ENCODE results near the gene SRC. TPM values are rescaled to one million over a fixed set of nuclear protein-coding genes. Genes with fewer than 3 reads are reported as not detected.

SRC gene
- total and polyA plus RNA-seq, 2 experiments from 2014 or later = 8.0 to 25.9 TPM

GRCh38 chr20:37305079-37305478 lies 40.9 kb upstream of the SRC start (continued):
- TF ChIP-seq ETS1 (IDR thresholded peaks at IDR 0.05) = no peak

GRCh38 chr20:37305839-37306238 lies 40.1 kb upstream of the SRC start:
- Mint-ChIP-seq H3K9me3 (no peaks in the 10 kb centered on the region), H3K4me3 (no peak overlapping the region), H3K27ac (no peak overlapping the region), H3K4me1 (peaks cover 8% of the 10 kb centered on the region), H3K36me3 (ENCODE audit: low read depth) (peaks cover 34% of the 10 kb centered on the region), H3K27me3 (ENCODE audit: insufficient read depth, low read depth, poor library complexity) (peaks cover 7% of the 10 kb centered on the region)
- no peaks in the 10 kb centered on the region for H3K9me2 ChIP-seq (ENCODE audit: insufficient read depth)
- H3K4me2 ChIP-seq = no peak overlapping the region
- H4K20me1 ChIP-seq (replicated peaks; ENCODE audit: insufficient read depth) = peaks cover 7% of the 10 kb centered on the region
- 0 out of 2 replicates have a peak, but pooled peaks cover 4% of the 10 kb centered on the region for H3K79me2 ChIP-seq (replicated peaks; ENCODE audit: insufficient read depth)
- no peak overlapping the region for H3K4me3 ChIP-seq
- ATAC-seq (peak; percentile 51; the same call in 2 of the 3 replicates), DNase-seq (ENCODE audit: low spot score) (no peak)
- no peaks in the 10 kb centered on the region for H3K27me3 ChIP-seq (ENCODE audit: insufficient read depth)
- peaks cover 9% of the 10 kb centered on the region; the same call in 1 of the 2 replicates for H3K4me1 ChIP-seq (ENCODE audit: insufficient read depth)
- no peaks in the 10 kb centered on the region for H3F3A ChIP-seq (replicated peaks; ENCODE audit: low read depth)
- H3K36me3 ChIP-seq (ENCODE audit: insufficient read depth) = no peaks in the 10 kb centered on the region
- no peak overlapping the region for H2AFZ ChIP-seq
- TF ChIP-seq CREB1 (CRISPR knock-in tag; IDR thresholded peaks at IDR 0.05; ENCODE audit: low read depth) (no peak), REST (IDR thresholded peaks at IDR 0.05; ENCODE audit: unreplicated experiment) (no peak), POLR2AphosphoS5 (IDR thresholded peaks at IDR 0.05; ENCODE audit: low read depth) (no peak), NANOG (IDR thresholded peaks at IDR 0.05; ENCODE audit: borderline replicate concordance) (no peak), ZNF331 (CRISPR knock-in tag; IDR thresholded peaks at IDR 0.05; ENCODE audit: low read depth) (no peak), STAT1 (IDR thresholded peaks at IDR 0.05; ENCODE audit: unreplicated experiment) (no peak), EZH2 (IDR thresholded peaks at IDR 0.05; ENCODE audit: low read depth, unreplicated experiment) (no peak), ETS1 (IDR thresholded peaks at IDR 0.05) (no peak)
- no peak overlapping the region; the same call in 1 of the 2 replicates for H3K27ac ChIP-seq (ENCODE audit: low read depth)
